ENCODE data around the gene SLC66A3.

DNA sequence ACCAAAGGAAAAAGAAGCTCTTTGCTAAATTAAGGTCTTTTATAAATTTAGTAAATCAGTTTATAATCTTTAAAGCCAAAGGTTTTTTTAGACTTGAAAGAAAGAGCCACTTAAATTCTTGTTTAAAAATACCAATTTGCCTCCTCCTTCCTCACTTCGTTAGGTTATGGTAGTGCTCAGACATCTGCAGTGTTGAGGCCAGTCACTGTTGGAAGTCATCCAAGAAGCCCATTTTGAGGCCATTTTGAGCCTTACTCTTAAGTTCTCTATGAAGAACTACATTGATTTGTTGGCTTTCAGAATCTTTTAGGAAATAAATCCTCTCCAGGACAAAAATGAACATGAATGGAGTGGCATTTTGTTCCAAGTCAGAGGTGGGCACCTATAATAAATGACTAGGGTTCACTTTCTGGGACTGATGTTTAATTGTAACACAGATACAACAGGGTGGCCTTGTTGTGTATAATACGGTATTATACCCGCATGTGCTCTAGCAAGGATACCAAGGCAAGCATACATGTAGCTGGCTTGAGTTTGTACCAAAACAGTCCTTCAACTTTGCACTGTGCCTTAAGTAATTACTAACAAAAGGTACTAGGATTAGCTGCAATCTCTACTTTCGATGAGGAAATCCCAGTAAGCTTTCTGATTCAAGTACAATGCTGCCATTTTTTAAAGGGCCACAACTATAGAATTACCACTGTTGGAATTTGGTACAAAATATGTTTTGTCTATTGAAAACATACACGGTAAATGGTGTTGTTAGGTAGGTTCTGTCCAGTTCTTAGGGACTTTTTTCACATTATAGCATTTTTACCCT, 22.8 kb downstream of the SLC66A3 start:
- TF ChIP-seq, protein P1, sequence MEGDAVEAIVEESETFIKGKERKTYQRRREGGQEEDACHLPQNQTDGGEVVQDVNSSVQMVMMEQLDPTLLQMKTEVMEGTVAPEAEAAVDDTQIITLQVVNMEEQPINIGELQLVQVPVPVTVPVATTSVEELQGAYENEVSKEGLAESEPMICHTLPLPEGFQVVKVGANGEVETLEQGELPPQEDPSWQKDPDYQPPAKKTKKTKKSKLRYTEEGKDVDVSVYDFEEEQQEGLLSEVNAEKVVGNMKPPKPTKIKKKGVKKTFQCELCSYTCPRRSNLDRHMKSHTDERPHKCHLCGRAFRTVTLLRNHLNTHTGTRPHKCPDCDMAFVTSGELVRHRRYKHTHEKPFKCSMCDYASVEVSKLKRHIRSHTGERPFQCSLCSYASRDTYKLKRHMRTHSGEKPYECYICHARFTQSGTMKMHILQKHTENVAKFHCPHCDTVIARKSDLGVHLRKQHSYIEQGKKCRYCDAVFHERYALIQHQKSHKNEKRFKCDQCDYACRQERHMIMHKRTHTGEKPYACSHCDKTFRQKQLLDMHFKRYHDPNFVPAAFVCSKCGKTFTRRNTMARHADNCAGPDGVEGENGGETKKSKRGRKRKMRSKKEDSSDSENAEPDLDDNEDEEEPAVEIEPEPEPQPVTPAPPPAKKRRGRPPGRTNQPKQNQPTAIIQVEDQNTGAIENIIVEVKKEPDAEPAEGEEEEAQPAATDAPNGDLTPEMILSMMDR (IDR thresholded peaks at IDR 0.05; ENCODE audit: borderline replicate concordance, extremely low read depth, low read length, poor library complexity, severe bottlenecking): no peak
- TF ChIP-seq EZH2 (IDR thresholded peaks at IDR 0.05; ENCODE audit: borderline replicate concordance, low read depth, low read length, severe bottlenecking): no peak
